Measurements from ENCODE around the gene FAM50B.
A peak's percentile ranks its signal among the peaks of the same experiment; 100 is the strongest.

Gene FAM50B

GRCh38 chr6:3871939-3872338 lies 22.8 kb downstream of the FAM50B start:
- Mint-ChIP-seq H3K4me1 (peaks cover 35% of the 10 kb centered on the region), H3K4me3 (no peak overlapping the region)
- ATAC-seq, result no peak

GRCh38 chr6:3872370-3872854 lies 23.2 kb downstream of the FAM50B start:
- Mint-ChIP-seq H3K27ac (no peak overlapping the region), H3K36me3 (no peaks in the 10 kb centered on the region), H3K4me1 (peaks cover 32% of the 10 kb centered on the region), H3K4me3 (no peak overlapping the region), H3K9me3 (no peaks in the 10 kb centered on the region)
- DNase-seq (ENCODE audit: low spot score in 2 of 2) (no peak), ATAC-seq (no peak)

More at GRCh38 chr6:3871939-3872338, 22.8 kb downstream of the FAM50B start:
- H3K9me3 Mint-ChIP-seq, result no peaks in the 10 kb centered on the region
- H3K27ac Mint-ChIP-seq, result no peak overlapping the region
- no peaks in the 10 kb centered on the region for H3K36me3 Mint-ChIP-seq
- no peak for DNase-seq (ENCODE audit: low spot score in 2 of 2)

- Mint-ChIP-seq H3K36me3 (no peaks in the 10 kb centered on the region), H3K4me3 (no peak overlapping the region), H3K27ac (no peak overlapping the region), H3K4me1 (peaks cover 26% of the 10 kb centered on the region), H3K9me3 (no peaks in the 10 kb centered on the region)
- ATAC-seq (no peak), DNase-seq (ENCODE audit: low spot score in 2 of 2) (no peak)
Measured at GRCh38 chr6:3873051-3873450, 23.9 kb downstream of the FAM50B start.

- Mint-ChIP-seq H3K4me1 (peaks cover 17% of the 10 kb centered on the region), H3K36me3 (no peaks in the 10 kb centered on the region), H3K27ac (no peak overlapping the region), H3K9me3 (no peaks in the 10 kb centered on the region), H3K4me3 (no peak overlapping the region)
- ATAC-seq (no peak), DNase-seq (ENCODE audit: low spot score in 2 of 2) (no peak)
Measured at GRCh38 chr6:3874069-3874468, 24.9 kb downstream of the FAM50B start.

GRCh38 chr6:3875486-3875885 lies 26.3 kb downstream of the FAM50B start:
- Mint-ChIP-seq H3K9me3 (no peaks in the 10 kb centered on the region), H3K4me3 (no peak overlapping the region), H3K36me3 (no peaks in the 10 kb centered on the region), H3K4me1 (peaks cover 3% of the 10 kb centered on the region), H3K27ac (no peak overlapping the region)
- ATAC-seq (no peak), DNase-seq (ENCODE audit: low spot score in 2 of 2) (no peak)

- Mint-ChIP-seq H3K9me3 (no peaks in the 10 kb centered on the region), H3K4me1 (no peaks in the 10 kb centered on the region), H3K27ac (no peak overlapping the region), H3K36me3 (no peaks in the 10 kb centered on the region), H3K4me3 (no peak overlapping the region)
- ATAC-seq (no peak), DNase-seq (ENCODE audit: low spot score in 2 of 2) (no peak)
Measured at GRCh38 chr6:3876101-3876500, 26.9 kb downstream of the FAM50B start.

- H3K36me3 Mint-ChIP-seq, result no peaks in the 10 kb centered on the region
- H3K9me3 Mint-ChIP-seq, result no peaks in the 10 kb centered on the region
- no peak overlapping the region for H3K4me3 Mint-ChIP-seq
- no peak overlapping the region for H3K27ac Mint-ChIP-seq
- DNase-seq (ENCODE audit: low spot score in 2 of 2), result no peak
- no peaks in the 10 kb centered on the region for H3K4me1 Mint-ChIP-seq
- ATAC-seq, result no peak
Measured at GRCh38 chr6:3876866-3877265, 27.7 kb downstream of the FAM50B start.

- Mint-ChIP-seq H3K4me1 (no peaks in the 10 kb centered on the region), H3K4me3 (no peak overlapping the region), H3K36me3 (no peaks in the 10 kb centered on the region), H3K27ac (no peak overlapping the region), H3K9me3 (no peaks in the 10 kb centered on the region)
- no peak for ATAC-seq
- DNase-seq (ENCODE audit: low spot score in 2 of 2), result no peak
Measured at GRCh38 chr6:3878048-3878666, 29.0 kb downstream of the FAM50B start.

- ATAC-seq, result no peak
- Mint-ChIP-seq H3K36me3 (no peaks in the 10 kb centered on the region), H3K9me3 (no peaks in the 10 kb centered on the region), H3K4me3 (no peak overlapping the region), H3K27ac (no peak overlapping the region), H3K4me1 (no peaks in the 10 kb centered on the region)
- no peak for DNase-seq (ENCODE audit: low spot score in 2 of 2)
Measured at GRCh38 chr6:3879194-3879952, 30.2 kb downstream of the FAM50B start.

GRCh38 chr6:3881711-3882421 lies 32.7 kb downstream of the FAM50B start:
- Mint-ChIP-seq H3K9me3 (no peaks in the 10 kb centered on the region), H3K4me1 (no peaks in the 10 kb centered on the region), H3K27ac (no peak overlapping the region), H3K4me3 (no peak overlapping the region), H3K36me3 (no peaks in the 10 kb centered on the region)
- ATAC-seq (no peak), DNase-seq (ENCODE audit: low spot score in 2 of 2) (no peak)

GRCh38 chr6:3882431-3882830 lies 33.3 kb downstream of the FAM50B start:
- no peak overlapping the region for H3K27ac Mint-ChIP-seq
- H3K9me3 Mint-ChIP-seq, result no peaks in the 10 kb centered on the region

GRCh38 chr6:3882866-3883265 lies 33.7 kb downstream of the FAM50B start:
- ATAC-seq (no peak), DNase-seq (ENCODE audit: low spot score in 2 of 2) (no peak)
- H3K27ac Mint-ChIP-seq, result no peak overlapping the region
- no peaks in the 10 kb centered on the region for H3K36me3 Mint-ChIP-seq
- no peaks in the 10 kb centered on the region for H3K9me3 Mint-ChIP-seq
- H3K4me1 Mint-ChIP-seq, result no peaks in the 10 kb centered on the region
- no peak overlapping the region for H3K4me3 Mint-ChIP-seq

More at GRCh38 chr6:3882431-3882830, 33.3 kb downstream of the FAM50B start:
- DNase-seq (ENCODE audit: low spot score in 2 of 2) (no peak), ATAC-seq (no peak)
- Mint-ChIP-seq H3K36me3 (no peaks in the 10 kb centered on the region), H3K4me3 (no peak overlapping the region), H3K4me1 (no peaks in the 10 kb centered on the region)

GRCh38 chr6:3884007-3884745 lies 35.0 kb downstream of the FAM50B start:
- Mint-ChIP-seq H3K27ac (no peak overlapping the region), H3K9me3 (no peaks in the 10 kb centered on the region)
- DNase-seq (ENCODE audit: low spot score in 2 of 2), result no peak

GRCh38 chr6:3885262-3886036 lies 36.3 kb downstream of the FAM50B start:
- H3K9me3 Mint-ChIP-seq, result no peaks in the 10 kb centered on the region
- no peak for DNase-seq (ENCODE audit: low spot score in 2 of 2)
- no peaks in the 10 kb centered on the region for H3K4me1 Mint-ChIP-seq

More at GRCh38 chr6:3884007-3884745, 35.0 kb downstream of the FAM50B start:
- no peaks in the 10 kb centered on the region for H3K4me1 Mint-ChIP-seq
- ATAC-seq, result no peak
- H3K36me3 Mint-ChIP-seq, result no peaks in the 10 kb centered on the region
- H3K4me3 Mint-ChIP-seq, result no peak overlapping the region

More at GRCh38 chr6:3885262-3886036, 36.3 kb downstream of the FAM50B start:
- no peaks in the 10 kb centered on the region for H3K36me3 Mint-ChIP-seq
- H3K4me3 Mint-ChIP-seq, result no peak overlapping the region
- H3K27ac Mint-ChIP-seq, result no peak overlapping the region
- peak; percentile 21 for ATAC-seq
